Frontal cortex (tissue), 4 donors: Measurements from ENCODE around the gene DTX3. TPM values are rescaled to one million over a fixed set of nuclear protein-coding genes. Genes with fewer than 3 reads are reported as not detected.
"Not testable (repeated sequence)": the region's sequence is repeated elsewhere in the genome, so short reads cannot be mapped to it uniquely, and the experiment has no call there.

Experiments used
- DNase-seq, 2 donors: peaks; one replicate each; pipeline ENCODE4 v3.0.0; 2012; ENCODE audit warnings: low spot score in 2 of 2
- FAIRE-seq: peaks from 2 replicates; lab custom pipeline; 2012; peaks lifted over from hg19 to GRCh38; lab: Jason Lieb, UNC
- total RNA-seq: library from RNA; depleted of rRNA; stranded (reverse); fragments of >200 nt; gene quantifications from one replicate; pipeline ENCODE4 v1.2.3, GENCODE V29; 2014
- donor health status: control.
- donor health status: control.
- donor health status: control.

The DTX3 gene
- total RNA-seq, 1 donor from 2014 or later: 51.4 TPM

- FAIRE-seq (no peak), DNase-seq (peak; percentile 16 to 37)
Measured at GRCh38 chr12:57616383-57617101, 11.9 kb downstream of the DTX3 start.

- FAIRE-seq (no peak), DNase-seq (no peak)
Measured at GRCh38 chr12:57617942-57618341, 13.3 kb downstream of the DTX3 start.

- not testable (repeated sequence) for FAIRE-seq, DNase-seq
Measured at GRCh38 chr12:57618431-57618830, 13.8 kb downstream of the DTX3 start.

- DNase-seq (no peak), FAIRE-seq (no peak)
Measured at GRCh38 chr12:57618966-57619433, 14.4 kb downstream of the DTX3 start.

GRCh38 chr12:57619434-57620244, 15.0 kb downstream of the DTX3 start:
- FAIRE-seq (no peak), DNase-seq (peak in 1 of 2 donors; percentile 16)

GRCh38 chr12:57620245-57620935, 15.8 kb downstream of the DTX3 start:
- FAIRE-seq (no peak), DNase-seq (peak in 1 of 2 donors; percentile 31)

GRCh38 chr12:57620936-57621496, 16.4 kb downstream of the DTX3 start:
- no peak for FAIRE-seq
- peak in 1 of 2 donors; percentile 37 for DNase-seq

- DNase-seq: peak; percentile 82 to 88
- no peak for FAIRE-seq
Measured at GRCh38 chr12:57621497-57622292, 17.1 kb downstream of the DTX3 start.

- DNase-seq (no peak), FAIRE-seq (no peak)
Measured at GRCh38 chr12:57622293-57623245, 17.9 kb downstream of the DTX3 start.

GRCh38 chr12:57623385-57623784, 18.8 kb downstream of the DTX3 start:
- FAIRE-seq (no peak), DNase-seq (no peak)

- FAIRE-seq: no peak
- DNase-seq: no peak
Measured at GRCh38 chr12:57623811-57624390, 19.3 kb downstream of the DTX3 start.

GRCh38 chr12:57624441-57625220, 20.0 kb downstream of the DTX3 start:
- FAIRE-seq (no peak), DNase-seq (no peak)

- FAIRE-seq (no peak), DNase-seq (no peak)
Measured at GRCh38 chr12:57625261-57626032, 20.8 kb downstream of the DTX3 start.

- DNase-seq (no peak), FAIRE-seq (no peak)
Measured at GRCh38 chr12:57626111-57626920, 21.7 kb downstream of the DTX3 start.

- DNase-seq (no peak), FAIRE-seq (no peak)
Measured at GRCh38 chr12:57626921-57627445, 22.4 kb downstream of the DTX3 start.
